Caki2 (cell line): ENCODE data around the gene KCNJ9. TPM values are rescaled to one million over a fixed set of nuclear protein-coding genes. Genes with fewer than 3 reads are reported as not detected.

ENCODE experiments used
- DNase-seq: peaks from one replicate; pipeline ENCODE4 v3.0.0-alpha.2; 2015; ENCODE audit warnings: low read depth
- in situ Hi-C: cut with HindIII; loops from 2 replicates; pipeline ENCODE4 v1.10.0; 2016; ENCODE audit warnings: low sequenced_read_pairs, low pct_unique_long_range_greater_than_20kb, mixed read lengths
- total RNA-seq: library from RNA; depleted of rRNA; stranded (reverse); fragments of >200 nt; shearing (Covaris generic); gene quantifications from 2 replicates; pipeline ENCODE4 v1.2.3, GENCODE V29; 2014; ENCODE audit warnings: low replicate concordance; rRNA removed

The KCNJ9 gene
- total RNA-seq, 1 experiment from 2014 or later = not detected

DNA sequence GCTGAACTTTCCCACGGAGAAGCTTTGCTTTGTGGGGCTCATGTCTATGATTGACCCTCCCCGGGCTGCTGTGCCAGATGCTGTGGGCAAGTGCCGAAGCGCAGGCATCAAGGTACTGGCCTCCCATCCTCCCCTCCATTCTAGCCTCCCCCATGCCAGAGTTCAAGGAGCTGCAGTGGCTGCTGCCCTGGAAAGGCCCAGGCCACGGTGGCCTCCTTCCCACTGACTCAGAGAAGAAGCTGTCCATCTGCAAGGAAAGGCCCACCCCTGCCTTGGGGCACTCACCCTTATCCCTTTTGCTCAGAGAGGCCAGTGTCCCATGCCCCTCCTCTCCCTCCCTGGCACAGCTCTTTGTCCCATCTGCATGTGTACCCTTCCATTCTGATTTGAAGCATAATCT, 49.1 kb downstream of the KCNJ9 start:
- in situ Hi-C loops = no loop called here
- DNase-seq = no peak

DNA sequence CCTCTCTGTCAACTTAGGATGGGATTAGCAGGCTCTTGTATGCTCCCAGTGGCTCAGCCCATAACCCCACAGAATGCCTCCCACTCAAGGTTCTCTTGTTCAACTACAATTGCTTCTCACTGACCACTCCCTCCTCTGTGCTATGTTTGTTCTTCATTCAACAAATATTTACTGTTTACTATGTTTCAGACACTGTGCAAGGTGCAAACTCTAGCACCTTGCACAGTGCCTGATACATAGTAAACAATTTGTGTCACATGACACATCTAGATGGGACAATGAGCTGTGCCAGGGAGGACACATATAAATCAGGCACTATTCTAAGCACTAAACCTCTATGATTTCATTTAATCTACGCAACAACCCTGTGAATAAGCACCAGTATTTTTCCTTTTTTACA, 49.6 kb downstream of the KCNJ9 start:
- in situ Hi-C loops = no loop called here
- no peak for DNase-seq

DNA sequence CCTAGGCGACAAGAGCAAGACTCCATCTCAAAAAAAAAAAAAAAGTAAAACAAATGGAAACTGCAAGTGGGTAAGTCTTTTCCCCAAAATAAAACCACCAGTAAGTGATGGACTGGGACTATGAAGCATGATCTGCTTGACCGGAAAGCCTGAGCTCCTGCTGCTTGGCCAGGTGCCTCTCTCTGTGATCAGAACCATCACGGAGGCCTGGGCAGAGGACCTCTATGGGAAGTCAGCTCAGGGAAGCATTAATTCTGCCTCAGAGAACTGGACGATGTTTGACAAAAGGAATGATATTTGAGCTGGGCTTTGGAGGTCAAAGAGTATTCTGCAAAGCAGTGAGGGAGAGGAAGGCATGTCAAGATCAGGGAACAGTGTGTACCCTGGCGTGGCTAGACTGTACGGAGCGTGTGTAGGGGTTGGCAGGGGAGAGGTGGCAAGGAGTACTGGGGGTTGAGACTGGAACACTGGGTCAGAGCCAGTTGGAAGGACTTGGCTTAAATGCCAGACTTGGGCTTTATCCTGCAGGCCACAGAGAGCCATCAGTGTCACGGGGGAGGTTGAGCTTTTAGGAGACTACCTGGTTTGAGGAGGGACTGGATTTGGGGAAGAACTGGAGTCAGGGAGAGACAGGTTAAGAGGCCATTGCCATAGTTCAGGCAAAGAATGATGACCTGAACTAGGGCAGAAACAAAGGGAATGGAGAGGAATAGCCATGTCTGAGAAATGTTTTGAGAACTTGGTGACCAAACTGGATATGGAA, 50.6 kb downstream of the KCNJ9 start:
- DNase-seq = no peak
- in situ Hi-C loops = no loop called here

DNA sequence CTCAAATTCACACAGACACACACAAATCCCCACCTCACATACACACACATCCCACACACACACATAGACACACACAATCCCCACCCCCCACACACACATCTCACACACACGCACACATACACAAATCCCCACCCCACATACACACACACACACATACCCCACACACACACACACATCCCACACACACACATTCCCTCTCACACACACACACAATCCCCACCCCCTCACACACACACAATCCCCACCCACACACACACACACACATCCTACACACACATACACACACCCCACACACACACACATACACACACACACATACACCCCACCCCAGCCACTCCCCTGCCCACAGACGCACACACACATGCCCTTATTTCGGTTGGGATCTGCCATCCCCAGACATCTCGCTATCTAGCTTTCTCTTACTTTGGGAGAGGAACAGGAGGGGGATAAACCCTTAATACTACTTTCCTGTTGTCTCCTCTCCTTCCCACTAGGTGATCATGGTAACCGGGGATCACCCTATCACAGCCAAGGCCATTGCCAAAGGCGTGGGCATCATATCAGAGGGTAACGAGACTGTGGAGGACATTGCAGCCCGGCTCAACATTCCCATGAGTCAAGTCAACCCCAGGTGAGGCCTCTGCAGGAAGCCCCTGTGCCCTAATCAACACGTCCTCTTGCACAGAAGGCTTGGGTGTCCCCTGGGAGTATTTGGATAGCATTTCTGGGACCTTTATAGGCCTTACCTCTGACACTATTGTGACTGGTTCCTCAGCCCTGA, 52.8 kb downstream of the KCNJ9 start:
- DNase-seq = no peak
- in situ Hi-C loops = no loop called here

DNA sequence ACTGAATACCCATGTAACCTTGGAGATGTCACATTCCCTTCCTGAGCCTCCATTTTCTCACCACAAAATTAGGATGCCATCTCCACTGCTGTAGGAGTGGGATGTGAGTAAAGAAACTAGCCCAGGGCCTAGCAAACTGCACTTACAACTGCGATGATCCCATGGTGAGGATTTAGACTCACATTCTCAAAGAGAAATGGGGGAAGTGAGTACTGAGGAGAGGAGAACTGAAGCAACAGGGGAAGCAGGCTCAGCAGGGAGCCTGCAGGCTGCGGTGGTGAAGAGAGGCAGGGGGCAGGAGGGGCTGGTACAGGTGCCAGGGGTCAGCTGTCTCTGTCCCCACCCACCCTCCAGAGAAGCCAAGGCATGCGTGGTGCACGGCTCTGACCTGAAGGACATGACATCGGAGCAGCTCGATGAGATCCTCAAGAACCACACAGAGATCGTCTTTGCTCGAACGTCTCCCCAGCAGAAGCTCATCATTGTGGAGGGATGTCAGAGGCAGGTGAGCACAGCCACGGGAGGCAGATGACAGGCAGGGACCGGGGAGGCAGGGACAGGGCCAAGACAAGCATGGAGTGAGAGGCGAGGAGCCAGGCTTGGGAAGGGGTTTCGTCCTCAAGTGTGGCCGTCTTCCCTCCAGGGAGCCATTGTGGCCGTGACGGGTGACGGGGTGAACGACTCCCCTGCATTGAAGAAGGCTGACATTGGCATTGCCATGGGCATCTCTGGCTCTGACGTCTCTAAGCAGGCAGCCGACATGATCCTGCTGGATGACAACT, 53.6 kb downstream of the KCNJ9 start:
- in situ Hi-C loops = no loop called here
- no peak for DNase-seq

- DNase-seq = no peak
- in situ Hi-C loops = no loop called here
Observed at GRCh38 chr1:160136121-160136925, 55.0 kb downstream of the KCNJ9 start.

- no peak for DNase-seq
- in situ Hi-C loops = no loop called here
Observed at GRCh38 chr1:160136926-160137200, 55.5 kb downstream of the KCNJ9 start.

DNA sequence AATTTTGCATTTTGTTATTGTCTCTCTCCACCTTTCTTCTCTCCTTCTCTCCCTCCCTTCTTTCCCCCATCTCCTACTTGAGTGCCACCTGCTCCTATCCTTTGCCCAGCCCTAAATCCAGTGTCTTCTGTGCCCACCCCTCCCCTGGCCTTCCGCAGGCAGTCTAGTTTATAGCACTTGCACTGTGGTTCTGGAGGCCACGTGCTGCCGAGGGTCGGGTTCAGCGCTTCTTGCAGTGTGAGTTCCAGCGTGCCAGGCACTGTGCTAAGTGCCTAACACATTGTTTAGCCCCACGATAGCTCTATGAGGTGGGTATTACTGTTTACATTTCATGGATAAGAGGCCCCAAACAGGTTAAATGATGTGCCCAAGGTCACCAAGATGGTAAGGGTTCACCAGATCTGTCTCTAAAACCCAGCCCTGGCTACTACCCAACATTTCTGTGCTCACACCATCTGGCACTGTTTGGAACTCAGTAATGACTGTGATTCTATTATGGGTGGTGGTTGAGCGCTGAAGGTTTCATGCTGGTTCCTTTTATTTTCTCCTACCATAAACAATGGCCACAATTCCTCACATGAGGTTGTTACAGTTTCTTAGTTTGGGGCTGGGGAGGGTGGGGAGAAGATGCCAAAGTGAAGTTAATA, 56.0 kb downstream of the KCNJ9 start:
- DNase-seq = no peak
- in situ Hi-C loops = no loop called here

GRCh38 chr1:160139840-160140239, 58.5 kb downstream of the KCNJ9 start:
- DNase-seq = no peak
- in situ Hi-C loops = no loop called here

Other genes with a start within 250 kb of the KCNJ9 start
- 0.57 TPM in 1 of 2 replicates, not detected in the other for gene VSIG8, start 218.9 kb upstream of the KCNJ9 start, total RNA-seq
- gene CFAP45, start 181.4 kb upstream of the KCNJ9 start, total RNA-seq = not detected in 2 replicates
- 669 and 758 TPM in 2 replicates for gene TAGLN2, start 156.0 kb upstream of the KCNJ9 start, total RNA-seq
- gene IGSF9, start 135.9 kb upstream of the KCNJ9 start, total RNA-seq = 0.03 TPM in 1 of 2 replicates, not detected in the other
- not detected in 2 replicates for gene SLAMF9, start 127.3 kb upstream of the KCNJ9 start, total RNA-seq
- 1.8 and 1.9 TPM in 2 replicates for gene PIGM, start 49.5 kb upstream of the KCNJ9 start, total RNA-seq
- not detected in 2 replicates for gene KCNJ10, start 11.4 kb upstream of the KCNJ9 start, total RNA-seq
- gene IGSF8, start 17.1 kb downstream of the KCNJ9 start, total RNA-seq = 52.6 and 56.2 TPM in 2 replicates
- not detected in 2 replicates for gene ATP1A2, start 34.2 kb downstream of the KCNJ9 start, total RNA-seq
- gene ATP1A4, start 70.1 kb downstream of the KCNJ9 start, total RNA-seq = not detected in 2 replicates
- gene CASQ1, start 109.0 kb downstream of the KCNJ9 start, total RNA-seq = not detected in 2 replicates
- gene PEA15, start 123.8 kb downstream of the KCNJ9 start, total RNA-seq = 97.4 and 114 TPM in 2 replicates
- 14.9 and 21.2 TPM in 2 replicates for gene DCAF8, start 181.0 kb downstream of the KCNJ9 start, total RNA-seq
- 42.1 and 44.9 TPM in 2 replicates for gene PEX19, start 203.6 kb downstream of the KCNJ9 start, total RNA-seq